Breast epithelium (tissue), 3 donors: ENCODE results near the gene GCKR.

Experiments used
- POLR2A ChIP-seq: fragments of 450-650 bp; IDR thresholded peaks from one replicate; pipeline ENCODE4 v1.6.1; 2016; ENCODE audit warnings: antibody characterized with exemption, mild to moderate bottlenecking, moderate library complexity
- TF ChIP-seq, protein P1 (sequence below), 3 donors: fragments of 450-650 bp; IDR thresholded peaks; one replicate each; pipeline ENCODE4 v1.5.1; 2016 to 2017; ENCODE audit warnings: antibody characterized with exemption in 3 of 3, mild to moderate bottlenecking in 3 of 3, moderate library complexity in 3 of 3

DNA sequence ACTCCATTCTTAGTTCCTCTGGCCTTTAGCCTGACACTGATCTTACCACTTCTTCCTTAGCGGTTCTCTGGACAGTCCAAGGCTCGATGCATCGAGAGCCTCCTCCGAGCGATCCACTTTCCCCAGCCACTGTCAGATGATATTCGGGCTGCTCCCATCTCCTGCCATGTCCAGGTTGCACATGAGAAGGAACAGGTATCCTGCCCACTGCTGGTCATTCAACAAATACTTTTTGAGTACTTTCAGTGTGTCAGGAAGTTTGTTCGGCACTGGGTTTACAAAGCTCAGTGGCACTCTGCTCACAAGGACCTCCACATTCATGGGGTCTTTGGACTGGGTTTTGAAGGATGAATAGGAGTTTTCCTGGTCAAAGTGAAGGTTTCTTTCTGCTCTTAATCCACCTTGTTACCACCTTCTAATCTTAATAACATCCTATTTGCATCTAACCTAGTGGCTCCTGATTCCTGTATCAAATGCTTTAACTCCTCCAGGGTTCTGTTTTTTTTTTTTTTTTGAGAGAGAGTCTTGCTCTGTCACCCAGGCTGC lies 25.8 kb downstream of the GCKR start:
- TF ChIP-seq, protein P1, sequence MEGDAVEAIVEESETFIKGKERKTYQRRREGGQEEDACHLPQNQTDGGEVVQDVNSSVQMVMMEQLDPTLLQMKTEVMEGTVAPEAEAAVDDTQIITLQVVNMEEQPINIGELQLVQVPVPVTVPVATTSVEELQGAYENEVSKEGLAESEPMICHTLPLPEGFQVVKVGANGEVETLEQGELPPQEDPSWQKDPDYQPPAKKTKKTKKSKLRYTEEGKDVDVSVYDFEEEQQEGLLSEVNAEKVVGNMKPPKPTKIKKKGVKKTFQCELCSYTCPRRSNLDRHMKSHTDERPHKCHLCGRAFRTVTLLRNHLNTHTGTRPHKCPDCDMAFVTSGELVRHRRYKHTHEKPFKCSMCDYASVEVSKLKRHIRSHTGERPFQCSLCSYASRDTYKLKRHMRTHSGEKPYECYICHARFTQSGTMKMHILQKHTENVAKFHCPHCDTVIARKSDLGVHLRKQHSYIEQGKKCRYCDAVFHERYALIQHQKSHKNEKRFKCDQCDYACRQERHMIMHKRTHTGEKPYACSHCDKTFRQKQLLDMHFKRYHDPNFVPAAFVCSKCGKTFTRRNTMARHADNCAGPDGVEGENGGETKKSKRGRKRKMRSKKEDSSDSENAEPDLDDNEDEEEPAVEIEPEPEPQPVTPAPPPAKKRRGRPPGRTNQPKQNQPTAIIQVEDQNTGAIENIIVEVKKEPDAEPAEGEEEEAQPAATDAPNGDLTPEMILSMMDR (IDR thresholded peaks at IDR 0.05), result no peak
- TF ChIP-seq POLR2A, result no peak
